Measurements from ENCODE around the gene MOK.

DNA sequence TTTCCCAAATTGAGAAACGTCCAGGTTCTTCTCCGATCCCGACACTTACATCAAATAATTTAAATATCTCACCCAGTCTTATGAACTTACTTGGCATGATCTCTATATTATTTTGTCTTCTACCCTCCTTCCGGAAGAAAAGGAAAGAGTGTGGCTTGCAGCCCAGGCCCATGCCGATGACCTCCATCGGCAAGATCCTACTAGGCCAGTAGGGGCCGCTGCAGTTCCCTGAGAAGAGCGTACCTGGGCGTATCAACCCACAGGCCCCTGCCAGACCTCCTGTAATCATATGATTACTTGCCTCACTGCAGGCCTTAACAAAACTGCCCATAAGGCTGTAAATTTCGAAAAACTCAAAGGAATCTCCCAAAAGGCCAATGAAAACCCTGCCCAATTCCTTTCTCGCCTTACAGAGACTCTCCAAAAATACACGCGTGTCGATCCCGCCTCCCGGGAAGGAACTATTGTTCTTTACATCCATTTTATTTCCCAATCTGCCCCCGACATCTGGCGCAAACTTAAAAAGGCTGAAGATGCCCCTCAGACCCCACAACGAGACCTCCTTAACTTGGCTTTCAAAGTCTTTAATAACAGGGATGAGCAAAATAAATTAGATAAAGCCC lies 69.6 kb downstream of the MOK start:
- TF ChIP-seq, protein P1, sequence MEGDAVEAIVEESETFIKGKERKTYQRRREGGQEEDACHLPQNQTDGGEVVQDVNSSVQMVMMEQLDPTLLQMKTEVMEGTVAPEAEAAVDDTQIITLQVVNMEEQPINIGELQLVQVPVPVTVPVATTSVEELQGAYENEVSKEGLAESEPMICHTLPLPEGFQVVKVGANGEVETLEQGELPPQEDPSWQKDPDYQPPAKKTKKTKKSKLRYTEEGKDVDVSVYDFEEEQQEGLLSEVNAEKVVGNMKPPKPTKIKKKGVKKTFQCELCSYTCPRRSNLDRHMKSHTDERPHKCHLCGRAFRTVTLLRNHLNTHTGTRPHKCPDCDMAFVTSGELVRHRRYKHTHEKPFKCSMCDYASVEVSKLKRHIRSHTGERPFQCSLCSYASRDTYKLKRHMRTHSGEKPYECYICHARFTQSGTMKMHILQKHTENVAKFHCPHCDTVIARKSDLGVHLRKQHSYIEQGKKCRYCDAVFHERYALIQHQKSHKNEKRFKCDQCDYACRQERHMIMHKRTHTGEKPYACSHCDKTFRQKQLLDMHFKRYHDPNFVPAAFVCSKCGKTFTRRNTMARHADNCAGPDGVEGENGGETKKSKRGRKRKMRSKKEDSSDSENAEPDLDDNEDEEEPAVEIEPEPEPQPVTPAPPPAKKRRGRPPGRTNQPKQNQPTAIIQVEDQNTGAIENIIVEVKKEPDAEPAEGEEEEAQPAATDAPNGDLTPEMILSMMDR (IDR thresholded peaks at IDR 0.05; ENCODE audit: insufficient read depth, low read length, poor library complexity, severe bottlenecking), result peak; percentile 69
- TF ChIP-seq EZH2phosphoT487 (conservative IDR thresholded peaks at IDR 0.05; ENCODE audit: low read length), result no peak

Measured in SU-DHL-6 (cell line).